Activated CD4-positive, alpha-beta T cell treated with anti-CD3 and anti-CD28 coated beads, Interleukin-2, amount 50 U/mL, for 4 hours (primary cell): Measurements from ENCODE around the gene TPGS2.
"Not testable (repeated sequence)": the region's sequence is repeated elsewhere in the genome, so short reads cannot be mapped to it uniquely, and the experiment has no call there.

Experiments used
- DNase-seq, 2 experiments: peaks; one replicate each; pipeline ENCODE4 v3.0.0-alpha.2; 2020

TPGS2 gene

DNA sequence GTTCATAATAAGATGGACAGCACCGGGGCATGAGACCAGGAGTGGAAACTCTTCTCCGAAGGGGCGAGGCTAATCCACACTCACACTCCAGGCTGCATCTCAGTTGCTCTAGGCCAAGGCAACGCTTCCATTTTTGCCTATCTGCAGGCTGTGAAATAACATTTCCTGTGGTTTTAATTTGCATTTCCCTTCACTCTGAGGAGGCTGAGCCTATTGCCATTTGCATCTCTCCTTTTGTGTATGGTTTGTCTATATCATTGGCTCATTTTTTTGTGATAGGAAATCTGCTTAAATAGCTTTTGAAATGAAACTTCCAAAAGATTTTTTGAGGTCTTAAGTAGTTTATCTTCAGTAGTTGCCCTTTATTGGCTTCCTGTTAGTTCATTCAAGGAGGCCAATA, 57.6 kb downstream of the TPGS2 start:
- no peak for DNase-seq

DNA sequence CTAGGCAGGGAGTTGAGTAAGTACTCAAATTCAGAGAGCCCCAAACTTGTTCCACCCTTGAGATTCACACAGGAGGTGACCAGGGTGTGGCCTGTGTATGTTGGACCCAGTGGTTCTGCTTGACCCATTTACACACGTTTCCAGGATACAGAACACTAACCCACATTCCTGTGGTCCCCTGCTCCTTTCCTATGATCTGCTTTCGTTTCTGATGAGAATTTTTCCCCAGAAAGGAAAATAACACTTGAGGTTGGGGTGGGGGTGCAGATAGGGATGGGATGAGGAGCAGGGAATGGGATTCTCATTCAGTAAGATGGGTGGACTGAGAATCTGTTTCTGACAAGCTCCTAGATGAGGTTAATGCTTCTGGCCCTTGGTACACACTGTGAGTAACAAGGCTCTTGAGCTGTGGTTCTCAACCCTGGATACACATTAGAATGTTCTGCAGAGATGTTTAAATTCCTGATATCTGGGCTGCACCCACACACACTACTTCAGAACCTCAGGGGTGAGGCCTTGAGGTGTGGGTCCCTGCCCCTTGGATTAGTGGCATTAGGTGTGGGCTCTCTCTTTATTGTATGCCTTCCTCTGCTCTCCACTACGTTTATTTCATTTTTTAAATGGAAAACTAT, 58.4 kb downstream of the TPGS2 start:
- no peak for DNase-seq

DNA sequence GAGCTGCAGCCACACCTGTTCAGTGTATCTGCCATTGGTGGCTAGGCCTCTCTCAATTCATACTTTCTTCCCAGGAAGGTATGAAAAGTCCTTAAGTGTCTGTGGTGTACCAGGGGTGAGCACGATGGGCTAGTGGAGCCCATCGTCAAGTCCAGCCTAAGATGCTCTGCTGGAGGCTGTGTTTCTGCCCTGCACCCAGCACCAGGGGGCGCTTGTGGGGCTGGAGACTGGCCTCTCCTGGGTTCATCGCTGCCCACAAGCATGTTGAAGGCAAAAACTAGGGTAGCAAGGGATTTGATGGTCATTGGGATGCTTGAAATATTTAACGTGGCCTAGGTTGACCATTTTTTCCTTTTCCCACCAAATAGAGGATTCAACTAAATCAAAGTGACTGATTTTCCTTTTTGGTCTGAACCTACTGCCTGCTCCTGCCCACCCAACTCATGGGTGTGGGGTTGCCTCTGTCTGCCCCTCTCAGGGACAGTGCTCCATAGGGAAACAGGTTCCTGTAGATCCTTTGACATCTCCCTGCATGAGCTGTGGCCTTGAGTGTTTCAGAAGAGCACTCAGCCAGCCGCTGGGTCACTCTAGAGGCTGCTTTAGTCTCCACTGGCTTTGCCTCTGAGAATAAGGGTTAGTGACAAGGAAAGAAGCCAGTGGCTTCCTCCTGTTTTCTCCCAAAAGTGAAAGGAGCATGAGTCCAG, 59.0 kb downstream of the TPGS2 start:
- no peak for DNase-seq

DNA sequence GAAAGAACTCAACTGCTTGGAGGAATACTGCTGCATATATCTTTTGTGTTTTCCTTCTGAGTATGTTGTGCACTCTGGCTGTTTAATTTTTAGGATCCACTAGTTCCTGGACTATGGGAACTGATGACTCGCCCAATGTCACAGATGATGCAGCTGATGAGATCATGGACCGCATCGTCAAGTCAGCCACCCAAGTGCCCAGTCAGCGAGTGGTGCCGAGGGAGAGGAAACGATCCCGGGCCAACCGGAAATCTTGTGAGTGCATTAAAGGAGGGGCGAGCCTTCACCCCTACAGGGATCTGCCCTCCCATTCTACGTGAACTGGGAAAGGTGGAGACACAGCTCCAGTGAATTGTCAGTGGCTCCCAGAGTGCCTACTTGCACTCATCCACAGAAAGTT, 59.6 kb downstream of the TPGS2 start:
- no peak for DNase-seq

DNA sequence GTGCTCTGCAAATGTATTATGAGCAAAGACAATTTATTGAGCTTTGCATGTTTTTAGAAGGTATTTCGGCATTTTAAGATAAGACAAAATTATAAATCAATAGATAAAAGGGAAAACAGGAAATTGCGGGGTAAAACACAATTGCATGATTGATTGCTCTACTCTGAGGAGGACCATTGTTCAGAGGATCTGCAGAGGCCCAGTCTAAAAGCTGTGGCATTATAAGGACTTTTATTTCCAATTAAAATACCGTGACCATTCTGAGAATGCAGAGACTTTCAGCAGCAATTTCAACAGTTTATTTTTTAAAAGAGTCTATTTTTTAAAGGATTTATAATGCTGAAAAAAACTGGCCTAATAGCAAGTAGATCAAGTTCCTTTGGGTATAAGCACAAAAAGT, 62.0 kb downstream of the TPGS2 start:
- DNase-seq: no peak

DNA sequence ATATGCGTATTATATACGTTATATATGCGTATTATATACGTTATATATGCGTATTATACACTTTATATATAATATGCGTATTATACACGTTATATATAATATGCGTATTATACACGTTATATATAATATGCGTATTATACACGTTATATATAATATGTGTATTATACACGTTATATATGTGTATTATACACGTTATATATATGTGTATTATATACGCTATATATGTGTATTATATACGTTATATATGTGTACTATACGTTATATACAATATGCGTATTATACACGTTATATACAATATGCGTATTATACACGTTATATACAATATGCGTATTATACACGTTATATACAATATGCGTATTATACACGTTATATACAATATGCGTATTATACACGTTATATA, 65.8 kb downstream of the TPGS2 start:
- not testable (repeated sequence) for DNase-seq

DNA sequence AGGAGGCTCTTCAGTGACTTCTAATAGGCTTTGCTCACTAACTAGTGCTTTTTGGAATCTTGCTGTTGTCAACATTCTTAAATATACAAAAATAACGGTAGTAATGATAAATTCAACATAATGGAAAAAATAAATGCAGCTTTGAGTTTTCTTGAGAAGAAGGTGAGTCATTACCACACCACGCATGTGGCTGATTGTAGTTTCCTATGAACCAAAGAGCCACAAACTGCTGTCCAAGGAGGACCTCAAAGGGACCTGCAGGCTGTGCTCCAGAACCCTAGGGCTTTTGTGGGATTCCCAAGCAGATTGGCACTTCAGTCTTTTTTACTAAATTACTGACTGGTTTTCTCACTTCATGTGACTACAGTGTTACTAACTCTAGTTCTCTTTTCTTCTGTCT, 66.7 kb downstream of the TPGS2 start:
- no peak for DNase-seq

DNA sequence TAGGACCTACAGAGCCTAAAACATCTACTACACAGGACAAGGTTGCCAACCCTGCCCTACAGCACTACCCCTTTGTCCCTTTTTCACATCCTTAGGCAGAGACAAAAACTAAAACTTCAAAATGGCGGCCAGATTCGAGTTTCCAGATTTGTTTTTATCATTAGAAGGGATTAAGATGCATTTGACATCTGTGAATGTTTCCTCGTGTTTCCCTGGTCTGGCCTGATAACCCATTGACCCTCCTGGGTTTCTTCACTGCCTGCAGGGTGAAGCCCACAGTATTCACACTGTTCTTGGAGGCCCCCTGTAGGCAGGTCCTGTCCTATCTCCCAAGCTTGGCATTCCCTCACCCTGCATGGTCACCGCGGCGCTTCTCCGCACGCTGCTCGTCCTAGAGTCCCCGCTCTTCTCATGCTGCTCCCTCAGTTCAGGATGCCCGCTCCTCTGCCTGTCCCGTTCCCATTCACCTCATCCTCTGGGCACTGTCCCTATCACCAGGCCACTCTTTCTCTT, 67.6 kb downstream of the TPGS2 start:
- DNase-seq: no peak

DNA sequence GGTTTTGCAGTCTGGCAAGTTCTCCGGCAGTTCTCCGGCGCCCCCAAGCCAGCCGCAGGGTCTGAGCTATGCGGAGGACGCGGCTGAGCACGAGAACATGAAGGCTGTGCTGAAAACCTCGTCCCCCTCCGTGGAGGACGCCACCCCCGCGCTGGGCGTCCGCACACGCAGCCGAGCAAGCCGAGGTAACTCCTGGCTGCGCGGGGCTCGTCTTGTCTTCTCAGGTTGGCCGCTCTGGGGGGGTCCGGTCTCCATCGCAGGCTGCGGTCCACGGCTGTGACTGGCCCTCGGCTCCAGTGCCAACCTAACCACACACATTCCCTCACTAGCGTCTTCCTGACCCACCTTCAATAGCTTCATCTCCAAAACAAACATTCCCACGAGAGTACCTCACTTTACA, 68.2 kb downstream of the TPGS2 start:
- DNase-seq: no peak

DNA sequence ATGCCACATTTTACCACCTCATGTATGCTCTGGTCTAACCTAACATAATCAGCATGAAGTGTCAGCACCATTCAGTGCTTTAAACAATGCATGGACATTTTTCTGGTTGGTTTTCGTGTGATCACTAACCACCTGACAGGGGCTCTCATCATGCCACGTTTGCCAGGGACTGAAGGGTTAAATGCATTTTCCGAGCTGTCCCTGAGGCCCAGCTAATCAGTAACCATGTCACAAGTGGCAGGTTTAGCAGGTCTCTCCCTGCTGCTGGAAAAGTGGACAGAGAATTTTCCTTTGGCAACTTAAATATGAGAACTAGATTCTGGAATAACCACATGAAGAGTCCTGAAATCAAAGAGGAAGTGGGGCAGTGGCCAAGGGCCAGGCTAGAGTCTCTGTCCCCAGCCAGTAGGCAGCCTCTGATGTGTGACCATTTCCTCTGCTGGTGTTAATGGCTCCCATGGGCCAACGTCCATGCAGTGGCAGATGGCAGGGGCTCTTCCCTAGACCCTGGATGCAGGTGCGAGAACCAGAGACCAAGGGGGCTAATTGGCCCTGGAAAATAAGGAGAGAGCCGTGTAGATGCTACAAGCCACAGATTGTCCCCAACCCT, 69.5 kb downstream of the TPGS2 start:
- no peak for DNase-seq

DNA sequence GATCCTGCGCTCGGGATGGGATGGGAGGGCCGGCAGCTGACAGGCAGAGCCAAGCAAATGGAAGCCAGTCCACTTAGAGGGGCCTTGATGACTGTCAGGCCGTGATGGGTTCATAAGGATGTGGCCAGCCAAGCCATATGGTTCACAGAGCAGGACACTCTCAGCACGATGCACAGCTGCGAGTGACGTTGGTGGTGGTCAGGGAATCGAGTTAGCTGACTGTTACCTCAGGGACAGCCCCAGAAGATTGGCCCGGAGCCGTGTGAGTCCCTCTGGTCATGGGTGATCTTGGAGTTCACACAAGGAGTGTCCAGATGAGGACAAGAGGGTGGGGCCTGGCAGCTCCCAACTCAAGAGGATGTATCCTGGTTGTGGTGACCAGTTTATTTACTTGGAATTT, 70.2 kb downstream of the TPGS2 start:
- no peak for DNase-seq

DNA sequence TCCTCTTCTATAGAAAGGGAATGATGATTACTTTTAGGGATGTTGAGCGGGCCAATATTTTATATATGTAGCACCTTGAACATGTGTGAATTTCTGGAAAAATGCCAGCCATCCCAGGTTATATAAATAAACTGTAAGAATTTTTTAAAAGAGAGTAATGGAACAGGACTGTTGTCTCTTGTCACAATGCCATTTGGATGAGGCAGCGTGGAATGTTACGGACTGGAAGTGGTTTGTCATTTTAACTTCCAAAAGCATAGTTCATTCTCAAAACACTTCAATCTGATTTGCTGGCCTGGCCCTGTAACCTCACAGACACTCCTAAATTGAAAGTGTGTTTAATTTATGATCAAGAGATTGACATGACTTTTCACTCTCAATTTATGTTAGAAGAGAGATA, 70.8 kb downstream of the TPGS2 start:
- no peak for DNase-seq

DNA sequence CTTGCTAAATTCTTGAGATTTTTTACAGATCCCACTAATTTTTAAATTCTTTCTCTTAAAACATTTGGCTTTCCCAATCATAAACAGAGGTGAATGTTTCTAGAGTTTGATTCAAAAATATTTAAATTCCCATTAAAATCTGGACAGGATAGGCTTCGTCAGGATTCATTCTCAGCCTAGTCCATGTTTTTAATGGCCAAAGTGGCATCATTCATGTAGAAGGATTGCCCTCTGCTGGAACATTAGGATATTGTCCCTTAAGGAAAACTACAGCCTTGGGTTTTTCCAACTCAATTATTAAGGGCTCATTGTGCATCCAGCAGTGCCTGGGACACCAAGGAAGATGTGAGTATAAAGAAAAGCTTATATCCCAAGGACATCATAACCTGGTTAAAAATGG, 71.7 kb downstream of the TPGS2 start:
- no peak for DNase-seq

DNA sequence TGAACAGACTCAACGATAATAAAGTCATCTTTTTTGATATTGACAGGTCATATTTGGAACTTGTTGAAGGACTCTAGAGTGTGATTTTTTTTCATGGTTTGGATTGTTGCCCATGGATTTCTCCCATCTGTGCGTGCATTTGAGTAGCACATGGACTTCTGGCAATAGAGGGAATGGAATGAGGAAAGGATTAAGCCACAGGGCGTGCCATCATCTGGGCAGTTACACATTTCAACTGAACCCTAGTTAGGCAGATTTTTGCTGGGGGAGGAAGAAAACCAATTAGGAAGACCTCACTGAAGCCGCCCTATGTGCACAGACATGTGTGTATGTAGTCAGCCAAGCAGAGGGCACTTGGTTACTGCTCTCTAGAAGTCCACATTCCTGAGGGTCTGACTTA, 72.6 kb downstream of the TPGS2 start:
- no peak for DNase-seq

DNA sequence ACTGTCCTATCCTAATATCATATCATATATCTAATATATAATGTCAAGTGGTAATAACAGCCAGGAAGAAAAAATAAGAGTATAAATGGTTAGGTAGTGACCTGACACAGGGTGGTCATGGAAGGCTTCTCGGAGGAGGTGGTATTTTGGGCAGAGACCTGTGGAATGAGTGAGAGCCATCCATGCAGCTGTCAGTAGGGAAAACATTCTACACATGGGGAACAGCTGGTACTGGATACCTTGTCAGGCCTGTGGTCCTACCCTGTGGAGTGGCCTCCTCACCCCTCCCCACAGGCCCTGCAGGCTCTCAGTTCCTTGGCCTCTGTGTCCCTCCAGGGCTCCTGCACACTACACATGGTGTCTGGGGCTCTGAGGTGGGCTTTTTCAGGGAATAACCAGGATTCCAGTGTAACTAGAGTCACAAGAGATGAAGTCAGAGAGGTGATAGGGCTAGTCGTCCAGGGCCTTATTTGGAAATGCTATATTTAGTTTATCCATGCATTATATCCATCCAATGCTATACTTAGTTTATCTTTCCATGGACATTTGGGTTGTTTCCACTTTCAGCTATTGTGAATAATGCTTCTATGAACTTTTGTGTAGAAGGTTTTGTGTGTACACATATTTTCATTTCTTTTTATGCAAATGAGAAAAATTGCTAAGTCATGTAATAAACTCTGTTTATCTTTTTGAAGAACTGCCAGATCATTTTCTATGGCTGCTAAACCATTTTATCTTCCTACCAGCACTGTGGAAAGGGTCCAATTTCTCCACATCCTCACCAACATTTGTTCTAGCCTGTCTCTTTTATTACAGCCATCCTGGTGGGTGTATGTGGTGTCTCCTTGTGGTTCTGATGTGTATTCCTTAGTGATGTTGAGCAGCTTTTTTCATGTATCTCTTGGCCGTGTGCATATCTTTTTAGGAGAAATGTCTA, 75.6 kb downstream of the TPGS2 start:
- DNase-seq: no peak

DNA sequence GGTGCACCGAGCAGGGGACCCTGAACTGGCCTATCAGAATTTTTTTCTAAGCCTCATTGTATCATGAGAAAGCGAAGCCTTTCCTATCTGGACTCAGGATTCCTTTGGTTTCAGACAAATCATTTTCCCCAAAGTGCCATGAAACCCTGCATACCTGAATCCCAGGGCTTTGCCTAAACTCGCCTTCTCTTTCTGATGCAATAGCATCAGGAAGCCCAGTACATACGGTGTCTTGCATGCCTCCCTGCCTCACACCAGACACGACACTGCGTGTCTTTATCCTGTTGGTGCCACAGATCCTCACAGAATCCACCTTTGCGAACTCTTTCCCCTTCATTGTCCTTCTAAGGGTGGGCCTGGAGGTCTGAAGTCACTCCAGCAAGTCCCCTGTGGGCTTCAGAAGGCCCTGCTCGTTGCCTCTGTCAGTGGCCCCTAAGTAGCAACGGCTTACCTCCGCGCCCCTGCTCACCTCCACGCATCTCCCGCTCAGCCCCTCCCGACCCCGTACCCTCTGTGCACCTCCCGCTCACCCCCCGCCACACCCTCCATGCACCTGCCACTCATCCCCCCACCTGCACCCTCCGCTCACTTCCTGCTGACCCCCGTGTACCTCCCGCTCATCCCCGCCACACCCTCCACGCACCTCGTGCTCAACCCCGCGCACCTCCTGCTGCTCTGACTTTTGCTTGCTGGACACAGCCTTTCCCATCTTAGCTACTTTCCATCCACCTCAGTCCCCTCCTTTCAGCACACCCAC, 83.4 kb downstream of the TPGS2 start:
- no peak for DNase-seq

DNA sequence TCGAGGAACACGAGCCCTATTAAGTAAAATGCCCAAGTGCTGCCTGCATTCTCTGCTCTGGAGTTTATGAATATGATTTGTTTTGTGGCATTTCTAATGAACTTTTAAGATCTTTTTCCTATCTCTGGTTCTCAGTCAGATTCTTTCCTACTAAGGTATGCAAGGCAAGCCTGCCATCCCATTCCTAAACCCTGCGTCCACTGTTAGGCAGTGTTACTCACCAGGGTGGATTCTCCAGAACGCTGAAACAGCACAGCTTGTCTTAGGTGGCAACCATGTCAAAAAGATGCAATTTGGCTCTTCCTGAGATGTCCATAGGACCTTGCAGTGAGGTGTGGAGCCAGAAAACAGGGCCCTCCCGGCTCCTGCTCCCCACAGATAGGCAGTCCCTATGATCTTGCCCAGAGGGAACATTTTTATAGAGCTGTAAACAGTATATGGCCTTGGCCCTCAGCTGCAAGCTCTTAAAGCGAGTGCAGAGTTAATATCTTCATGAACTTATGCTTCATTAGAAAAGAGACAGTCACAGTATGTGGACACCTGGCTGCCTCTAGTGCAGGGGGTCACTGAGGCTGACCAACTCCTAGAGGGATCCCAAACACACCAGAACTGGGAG, 84.4 kb downstream of the TPGS2 start:
- DNase-seq: no peak
